Suprapubic skin (tissue), 4 donors: ENCODE results near the gene KCNIP4. TPM values are rescaled to one million over a fixed set of nuclear protein-coding genes. Genes with fewer than 3 reads are reported as not detected.

Experiments
- DNase-seq, 2 donors: peaks; one replicate each; pipeline ENCODE4 v3.0.0-alpha.2; 2019; ENCODE audit warnings: low spot score in 2 of 2
- H3K27ac ChIP-seq: fragments of 200-600 bp; sonication (generic); one replicate; pipeline ENCODE4 v1.5.1; 2019
- H3K27me3 ChIP-seq: fragments of 200-600 bp; sonication (generic); one replicate; pipeline ENCODE4 v1.5.1; 2019
- H3K36me3 ChIP-seq: fragments of 200-600 bp; sonication (generic); one replicate; pipeline ENCODE4 v1.5.1; 2019
- H3K4me1 ChIP-seq: fragments of 200-600 bp; sonication (generic); one replicate; pipeline ENCODE4 v1.5.1; 2019
- H3K4me3 ChIP-seq: fragments of 200-600 bp; sonication (generic); one replicate; pipeline ENCODE4 v1.5.1; 2019; ENCODE audit warnings: mild to moderate bottlenecking
- H3K9me3 ChIP-seq: fragments of 200-600 bp; sonication (generic); one replicate; pipeline ENCODE4 v1.5.1; 2019
- EP300 ChIP-seq: sonication (generic); formaldehyde crosslinking; IDR thresholded peaks from one replicate; pipeline ENCODE4 v1.6.1; 2017; ENCODE audit warnings: antibody characterized with exemption
- POLR2A ChIP-seq, 2 donors: fragments of 450-650 bp; IDR thresholded peaks; one replicate each; pipeline ENCODE4 v1.6.1; 2017; ENCODE audit warnings: antibody characterized with exemption in 2 of 2, mild to moderate bottlenecking in 2 of 2, moderate library complexity in 2 of 2
- POLR2AphosphoS5 ChIP-seq, 3 donors: sonication (generic); formaldehyde crosslinking; IDR thresholded peaks; one replicate each; pipeline ENCODE4 v1.6.1; 2017; ENCODE audit warnings: antibody characterized with exemption in 3 of 3
- WGBS: methylation state at CpG from one replicate; pipeline ENCODE4 v1.1.5; 2018; 5-methylcytosine and 5-hydroxymethylcytosine counted together
- total RNA-seq, 4 donors: library from RNA; depleted of rRNA; stranded (reverse); fragments of >200 nt; gene quantifications; one replicate each; pipeline ENCODE4 v1.1.0, GENCODE V29; 2016
- TF ChIP-seq, protein P1 (sequence below), 2 donors: fragments of 200-600 bp in 1 of 2; fragments of 450-650 bp in 1 of 2; sonication (generic) in 1 of 2; IDR thresholded peaks; one replicate each; pipeline ENCODE4 v1.5.1; 2016 to 2019; ENCODE audit warnings: antibody characterized with exemption in 2 of 2, mild to moderate bottlenecking in 1 of 2, moderate library complexity in 1 of 2

The KCNIP4 gene
- total RNA-seq, 4 donors from 2014 or later, result not detected

DNA sequence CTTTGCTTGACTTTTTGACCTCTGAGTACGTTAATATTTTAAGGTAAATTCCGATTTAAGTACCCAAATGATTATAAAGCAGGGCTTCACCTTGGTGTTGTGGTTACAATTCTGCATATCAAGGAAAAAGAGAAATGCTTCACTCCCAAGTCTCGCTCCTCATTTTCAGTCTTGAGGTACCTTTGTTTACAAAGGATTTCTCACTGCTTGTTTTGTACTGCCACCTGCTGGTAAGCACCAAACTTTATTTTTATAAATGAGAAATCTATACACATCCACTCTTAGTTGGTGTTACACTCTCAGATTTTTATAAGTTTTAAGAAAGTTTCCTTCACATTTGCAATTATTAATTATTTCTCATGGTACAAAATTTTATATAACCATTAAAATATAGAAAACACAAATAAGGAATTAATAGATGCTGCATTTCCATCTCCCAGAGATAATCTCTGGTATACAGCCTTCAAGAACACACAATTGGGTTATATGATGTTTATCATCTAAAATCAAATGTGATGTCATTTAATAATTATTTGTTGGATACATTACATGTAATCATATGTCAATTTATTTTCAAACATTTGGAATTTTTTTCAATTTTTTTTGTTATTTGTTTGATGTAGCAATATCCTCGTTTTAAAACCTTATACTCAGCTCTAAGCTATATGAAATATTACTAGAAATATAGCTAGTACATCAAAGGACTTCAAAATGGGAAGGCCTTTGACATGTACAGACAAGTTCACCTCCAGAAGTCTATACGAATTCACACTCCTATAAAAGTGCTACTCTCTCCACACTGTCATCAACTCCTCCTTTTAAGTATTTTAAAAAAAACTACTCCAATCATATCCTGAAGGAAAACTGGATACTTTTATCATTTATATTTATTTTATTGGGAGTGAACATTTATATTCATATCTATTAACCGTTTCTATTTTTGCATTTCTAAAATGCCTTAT is 179.9 kb downstream of the KCNIP4 start:
- WGBS, result 19% methylated on average over 6 of the region's 6 CpGs
- H3K4me1 ChIP-seq, result no peaks in the 10 kb centered on the region
- H3K27me3 ChIP-seq, result no peaks in the 10 kb centered on the region
- H3K27ac ChIP-seq, result no peak overlapping the region
- TF ChIP-seq POLR2A (IDR thresholded peaks at IDR 0.05), result no peak
- TF ChIP-seq, protein P1, sequence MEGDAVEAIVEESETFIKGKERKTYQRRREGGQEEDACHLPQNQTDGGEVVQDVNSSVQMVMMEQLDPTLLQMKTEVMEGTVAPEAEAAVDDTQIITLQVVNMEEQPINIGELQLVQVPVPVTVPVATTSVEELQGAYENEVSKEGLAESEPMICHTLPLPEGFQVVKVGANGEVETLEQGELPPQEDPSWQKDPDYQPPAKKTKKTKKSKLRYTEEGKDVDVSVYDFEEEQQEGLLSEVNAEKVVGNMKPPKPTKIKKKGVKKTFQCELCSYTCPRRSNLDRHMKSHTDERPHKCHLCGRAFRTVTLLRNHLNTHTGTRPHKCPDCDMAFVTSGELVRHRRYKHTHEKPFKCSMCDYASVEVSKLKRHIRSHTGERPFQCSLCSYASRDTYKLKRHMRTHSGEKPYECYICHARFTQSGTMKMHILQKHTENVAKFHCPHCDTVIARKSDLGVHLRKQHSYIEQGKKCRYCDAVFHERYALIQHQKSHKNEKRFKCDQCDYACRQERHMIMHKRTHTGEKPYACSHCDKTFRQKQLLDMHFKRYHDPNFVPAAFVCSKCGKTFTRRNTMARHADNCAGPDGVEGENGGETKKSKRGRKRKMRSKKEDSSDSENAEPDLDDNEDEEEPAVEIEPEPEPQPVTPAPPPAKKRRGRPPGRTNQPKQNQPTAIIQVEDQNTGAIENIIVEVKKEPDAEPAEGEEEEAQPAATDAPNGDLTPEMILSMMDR (IDR thresholded peaks at IDR 0.05), result peak; percentile 21 to 53
- no peaks in the 10 kb centered on the region for H3K9me3 ChIP-seq
- DNase-seq, result no peak
- no peaks in the 10 kb centered on the region for H3K36me3 ChIP-seq
- H3K4me3 ChIP-seq, result no peak overlapping the region

DNA sequence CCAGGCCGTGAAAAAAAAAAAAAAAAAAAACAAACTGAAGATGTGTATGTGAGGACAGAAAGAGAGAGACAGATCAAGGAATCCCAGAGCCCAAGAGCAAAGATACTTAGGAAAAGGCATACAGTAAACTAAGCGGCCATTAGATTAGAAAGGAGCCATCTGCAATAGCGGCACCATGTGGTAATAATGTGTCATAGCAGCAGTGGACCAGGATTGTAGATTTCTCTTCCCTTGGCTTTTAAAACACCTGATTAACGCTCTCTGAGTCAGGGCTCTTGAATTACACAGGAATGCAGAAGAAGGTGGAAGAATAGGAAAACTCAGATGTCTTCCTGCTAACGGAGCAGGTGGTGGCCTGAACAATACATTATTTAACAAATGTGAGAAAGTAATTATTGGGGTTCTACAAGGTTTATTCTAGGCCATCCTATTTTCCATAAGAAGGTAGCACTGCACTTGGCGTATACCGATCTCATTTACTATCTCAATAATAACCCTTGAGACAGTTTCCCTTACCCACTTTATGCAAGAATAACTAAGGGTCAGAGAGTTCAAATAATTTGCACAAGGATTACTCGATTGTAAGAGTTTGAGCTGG is 182.7 kb downstream of the KCNIP4 start:
- no peaks in the 10 kb centered on the region for H3K36me3 ChIP-seq
- no peak for TF ChIP-seq EP300
- TF ChIP-seq, protein P1 (IDR thresholded peaks at IDR 0.05), result peak; percentile 38 to 78
- no peak for TF ChIP-seq POLR2A (IDR thresholded peaks at IDR 0.05)
- TF ChIP-seq POLR2AphosphoS5 (IDR thresholded peaks at IDR 0.05), result no peak
- WGBS, result 38% methylated on average over 8 of the region's 8 CpGs
- DNase-seq, result no peak
- H3K4me3 ChIP-seq, result no peak overlapping the region
- no peaks in the 10 kb centered on the region for H3K9me3 ChIP-seq
- H3K27ac ChIP-seq, result no peak overlapping the region
- H3K27me3 ChIP-seq, result no peaks in the 10 kb centered on the region
- no peaks in the 10 kb centered on the region for H3K4me1 ChIP-seq

DNA sequence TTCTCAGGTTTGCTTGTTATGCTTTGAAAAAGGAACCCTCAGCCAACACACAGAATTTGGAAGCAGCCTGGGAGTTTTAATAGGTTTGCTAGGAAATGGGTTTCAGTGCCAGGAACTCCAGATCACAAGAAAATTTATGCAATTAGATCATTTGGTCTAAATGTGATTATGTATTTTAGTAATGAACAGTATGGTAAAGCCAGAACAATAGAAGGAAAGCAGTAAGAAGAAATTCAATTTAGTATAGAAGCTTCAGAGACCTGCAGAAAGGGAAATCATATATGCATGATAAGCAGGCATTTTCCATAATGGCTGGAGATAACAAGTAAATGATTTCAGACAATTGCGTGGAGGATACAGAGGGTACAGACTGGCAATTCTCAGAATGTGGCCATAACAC is 184.7 kb downstream of the KCNIP4 start:
- Histone ChIP-seq H3K4me1 (no peaks in the 10 kb centered on the region), H3K27me3 (no peaks in the 10 kb centered on the region), H3K27ac (no peak overlapping the region), H3K9me3 (no peaks in the 10 kb centered on the region), H3K36me3 (no peaks in the 10 kb centered on the region), H3K4me3 (no peak overlapping the region)
- no peak for TF ChIP-seq POLR2A (IDR thresholded peaks at IDR 0.05)
- no peak for DNase-seq
- WGBS, result 70% methylated on average over 1 of the region's 1 CpG

DNA sequence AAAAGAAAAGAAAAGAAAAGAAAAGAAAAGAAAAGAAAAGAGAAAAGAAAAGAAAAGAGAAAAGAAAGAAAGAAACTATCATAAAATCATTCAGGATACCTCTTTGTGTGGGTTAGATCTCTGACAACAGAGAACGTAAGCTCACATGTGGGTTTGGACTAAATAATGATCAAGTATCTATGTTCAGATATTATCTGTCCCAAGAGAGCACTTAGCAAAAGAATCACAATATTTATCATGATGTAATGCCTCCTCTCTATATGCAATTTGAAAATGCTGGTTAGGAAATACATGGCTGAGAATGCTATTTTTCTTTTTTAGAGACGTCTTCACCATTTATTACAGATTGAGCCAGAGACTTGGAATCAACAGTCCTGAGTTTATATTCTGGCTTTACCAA is 191.3 kb downstream of the KCNIP4 start:
- Histone ChIP-seq H3K4me3 (no peak overlapping the region), H3K4me1 (no peaks in the 10 kb centered on the region), H3K36me3 (no peaks in the 10 kb centered on the region), H3K27me3 (no peaks in the 10 kb centered on the region), H3K27ac (no peak overlapping the region), H3K9me3 (no peaks in the 10 kb centered on the region)
- DNase-seq, result no peak
- no peak for TF ChIP-seq POLR2AphosphoS5 (IDR thresholded peaks at IDR 0.05)
- TF ChIP-seq POLR2A (IDR thresholded peaks at IDR 0.05), result no peak
- TF ChIP-seq, protein P1 (IDR thresholded peaks at IDR 0.05), result no peak
- no peak for TF ChIP-seq EP300
- WGBS, result 59% methylated on average over 2 of the region's 2 CpGs

DNA sequence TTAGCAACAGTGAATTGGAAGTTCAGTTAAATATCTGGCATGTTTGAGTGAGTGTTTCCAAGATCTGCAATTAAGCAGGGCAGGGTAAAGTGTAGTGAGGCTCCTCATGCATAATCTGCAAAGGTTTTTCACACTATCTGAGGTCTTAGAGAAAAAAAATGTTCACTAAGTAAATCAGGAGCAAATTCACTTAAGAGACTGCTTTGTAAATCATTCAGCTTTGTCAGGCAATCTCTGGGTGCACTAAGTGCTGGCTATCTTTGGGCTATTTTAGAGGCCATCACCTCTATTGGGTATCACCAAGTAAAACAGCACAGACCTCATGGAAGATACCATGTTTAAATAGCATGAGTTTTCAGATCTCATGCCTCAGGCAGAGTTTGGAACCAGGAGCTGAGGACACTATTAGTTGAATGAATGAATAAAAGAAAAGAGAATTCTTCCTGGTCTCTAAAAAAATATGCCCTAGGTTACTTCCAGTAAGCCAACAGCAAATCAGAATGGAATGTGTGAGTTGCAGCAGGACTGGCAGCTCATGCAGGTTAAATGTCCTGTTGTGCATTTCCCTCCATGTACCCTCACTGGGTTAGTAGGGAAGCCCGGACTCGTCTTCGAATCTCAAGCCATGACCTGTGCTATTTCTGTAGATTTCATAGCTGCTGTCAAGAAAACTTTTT is 195.3 kb downstream of the KCNIP4 start:
- WGBS, result 66% methylated on average over 3 of the region's 3 CpGs
- TF ChIP-seq POLR2AphosphoS5 (IDR thresholded peaks at IDR 0.05) (no peak), EP300 (no peak), POLR2A (IDR thresholded peaks at IDR 0.05) (no peak)
- TF ChIP-seq, protein P1 (IDR thresholded peaks at IDR 0.05), result no peak
- DNase-seq, result no peak
- H3K4me3 ChIP-seq, result no peak overlapping the region
- H3K27me3 ChIP-seq, result no peaks in the 10 kb centered on the region
- no peaks in the 10 kb centered on the region for H3K9me3 ChIP-seq
- H3K4me1 ChIP-seq, result no peaks in the 10 kb centered on the region
- H3K27ac ChIP-seq, result no peak overlapping the region
- no peaks in the 10 kb centered on the region for H3K36me3 ChIP-seq
